GM12878 (cell line): ENCODE measurements around the gene MMD2. TPM values are rescaled to one million over a fixed set of nuclear protein-coding genes. Genes with fewer than 3 reads are reported as not detected.

Experiments used
- CHD2 ChIP-seq: IDR thresholded peaks from 2 replicates; pipeline ENCODE4 v1.6.1; 2011; ENCODE audit warnings: low read depth, low read length, improper control_type of control experiment, borderline replicate concordance
- EED ChIP-seq: sonication (generic); IDR thresholded peaks from 2 replicates; pipeline ENCODE4 v1.6.1; 2016; ENCODE audit warnings: antibody characterized with exemption, low read depth
- EP300 ChIP-seq, 2 experiments: fragments of 150-350 bp in 1 of 2; IDR thresholded peaks; 2 replicates each; pipeline ENCODE4 v1.6.1; 2011 to 2012; ENCODE audit warnings: low read depth in 2 of 2, low read length in 2 of 2, borderline replicate concordance in 1 of 2, improper control_type of control experiment in 1 of 2, inconsistent platforms in 1 of 2; ENCODE audit not compliant: control insufficient read depth in 1 of 2
- MXI1 ChIP-seq: fragments of 150-350 bp; IDR thresholded peaks from 2 replicates; pipeline ENCODE4 v1.6.1; 2011; ENCODE audit warnings: low read depth, mild to moderate bottlenecking, inconsistent platforms, low read length, improper control_type of control experiment
- MYC ChIP-seq: IDR thresholded peaks from 2 replicates; pipeline ENCODE4 v1.6.1; 2011; ENCODE audit warnings: mild to moderate bottlenecking, low read length, moderate library complexity, inconsistent platforms; ENCODE audit not compliant: insufficient read depth, insufficient replicate concordance, insufficient read length, severe bottlenecking
- NBN ChIP-seq: fragments of 450-650 bp; IDR thresholded peaks from 2 replicates; pipeline ENCODE4 v1.6.1; 2016
- NFYA ChIP-seq: IDR thresholded peaks from 2 replicates; pipeline ENCODE4 v1.6.1; 2011; ENCODE audit warnings: low read depth, mild to moderate bottlenecking, low read length, improper control_type of control experiment, borderline replicate concordance
- PAX5 ChIP-seq: IDR thresholded peaks from 2 replicates; pipeline ENCODE4 v1.6.1; 2011; ENCODE audit warnings: low read depth, low read length, borderline replicate concordance
- RAD51 ChIP-seq: fragments of 450-650 bp; IDR thresholded peaks from 2 replicates; pipeline ENCODE4 v1.6.1; 2016; ENCODE audit warnings: moderate library complexity, mild to moderate bottlenecking, inconsistent platforms
- RELB ChIP-seq: fragments of 450-650 bp; IDR thresholded peaks from 2 replicates; pipeline ENCODE4 v1.6.1; 2017; ENCODE audit warnings: low read depth, mild to moderate bottlenecking, moderate library complexity
- RUNX3 ChIP-seq: IDR thresholded peaks from 2 replicates; pipeline ENCODE4 v1.6.1; 2012; ENCODE audit warnings: low read length, inconsistent platforms
- SKIL ChIP-seq: fragments of 450-650 bp; IDR thresholded peaks from 2 replicates; pipeline ENCODE4 v1.6.1; 2017; ENCODE audit warnings: mild to moderate bottlenecking, low read depth, inconsistent platforms; ENCODE audit not compliant: poor library complexity, severe bottlenecking
- SMAD1 ChIP-seq: fragments of 450-650 bp; IDR thresholded peaks from 2 replicates; pipeline ENCODE4 v1.6.1; 2018; ENCODE audit warnings: mild to moderate bottlenecking, low read depth; ENCODE audit not compliant: partially characterized antibody
- YY1 ChIP-seq: IDR thresholded peaks from 2 replicates; pipeline ENCODE4 v1.6.1; 2011; ENCODE audit warnings: low read depth, mild to moderate bottlenecking, low read length
- ZNF24 ChIP-seq: fragments of 450-650 bp; IDR thresholded peaks from 2 replicates; pipeline ENCODE4 v1.6.1; 2017; ENCODE audit warnings: antibody characterized with exemption, mild to moderate bottlenecking
- ZSCAN29 ChIP-seq: fragments of 450-650 bp; IDR thresholded peaks from 2 replicates; pipeline ENCODE4 v1.6.1; 2017; ENCODE audit warnings: mild to moderate bottlenecking, moderate library complexity
- polyA plus RNA-seq, 11 experiments: library from polyadenylated mRNA; depleted of rRNA in 4 of 11; unstranded in 6 of 11; stranded (reverse) in 5 of 11; fragments of >200 nt; fragmentation: Nextera tagmentation in 4 of 11; fragmentation: Illumina TruSeq in 1 of 11; extraction: Ambion mirVana in 4 of 11; extraction: Trizol in 1 of 11; gene quantifications; 1 replicate in 1 of 11; 2 replicates in 10 of 11; pipeline versions ENCODE4 v1.2.1 to v1.2.3, GENCODE V29; 2011 to 2016; ENCODE audit warnings: inconsistent platforms in 2 of 11, missing spikeins in 2 of 11, low read depth in 1 of 11
- total RNA-seq, 4 experiments: library from RNA; depleted of rRNA in 3 of 4; stranded (reverse); fragments of >200 nt in 3 of 4; fragmentation: Illumina TruSeq in 1 of 4; extraction: Trizol in 1 of 4; gene quantifications; 2 replicates each; pipeline versions ENCODE4 v1.2.1 to v1.2.3, GENCODE V29; 2013 to 2021
- TF ChIP-seq, protein P1 (sequence below): fragments of 450-650 bp; formaldehyde crosslinking; IDR thresholded peaks from 2 replicates; pipeline ENCODE4 v1.4.0; 2022; ENCODE audit warnings: mild to moderate bottlenecking, moderate library complexity
- TF ChIP-seq, protein P2 (sequence below): IDR thresholded peaks from 2 replicates; pipeline ENCODE4 v1.6.1; 2011; ENCODE audit warnings: low read depth, mild to moderate bottlenecking, low read length, moderate library complexity, borderline replicate concordance; ENCODE audit errors: extremely low read depth

The MMD2 gene
- total and polyA plus RNA-seq, 10 of the 15 experiments (the other 5 are each of a cell fraction or from before 2014, with no cell fraction given) = not detected

GRCh38 chr7:4951903-4952636 is 6.9 kb downstream of the MMD2 start (continued):
- TF ChIP-seq, protein P1, sequence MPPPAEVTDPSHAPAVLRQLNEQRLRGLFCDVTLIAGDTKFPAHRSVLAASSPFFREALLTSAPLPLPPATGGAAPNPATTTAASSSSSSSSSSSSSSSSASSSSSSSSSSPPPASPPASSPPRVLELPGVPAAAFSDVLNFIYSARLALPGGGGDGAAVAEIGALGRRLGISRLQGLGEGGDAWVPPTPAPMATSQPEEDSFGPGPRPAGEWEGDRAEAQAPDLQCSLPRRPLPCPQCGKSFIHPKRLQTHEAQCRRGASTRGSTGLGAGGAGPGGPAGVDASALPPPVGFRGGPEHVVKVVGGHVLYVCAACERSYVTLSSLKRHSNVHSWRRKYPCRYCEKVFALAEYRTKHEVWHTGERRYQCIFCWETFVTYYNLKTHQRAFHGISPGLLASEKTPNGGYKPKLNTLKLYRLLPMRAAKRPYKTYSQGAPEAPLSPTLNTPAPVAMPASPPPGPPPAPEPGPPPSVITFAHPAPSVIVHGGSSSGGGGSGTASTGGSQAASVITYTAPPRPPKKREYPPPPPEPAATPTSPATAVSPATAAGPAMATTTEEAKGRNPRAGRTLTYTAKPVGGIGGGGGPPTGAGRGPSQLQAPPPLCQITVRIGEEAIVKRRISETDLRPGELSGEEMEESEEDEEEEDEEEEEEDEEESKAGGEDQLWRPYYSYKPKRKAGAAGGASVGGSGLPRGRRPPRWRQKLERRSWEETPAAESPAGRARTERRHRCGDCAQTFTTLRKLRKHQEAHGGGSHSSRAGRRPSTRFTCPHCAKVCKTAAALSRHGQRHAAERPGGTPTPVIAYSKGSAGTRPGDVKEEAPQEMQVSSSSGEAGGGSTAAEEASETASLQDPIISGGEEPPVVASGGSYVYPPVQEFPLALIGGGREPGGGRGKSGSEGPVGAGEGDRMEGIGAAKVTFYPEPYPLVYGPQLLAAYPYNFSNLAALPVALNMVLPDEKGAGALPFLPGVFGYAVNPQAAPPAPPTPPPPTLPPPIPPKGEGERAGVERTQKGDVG (CRISPR knock-in tag) = no peak
- TF ChIP-seq SKIL (no peak), ZNF24 (no peak), RUNX3 (no peak), YY1 (no peak), SMAD1 (no peak), CHD2 (no peak), MXI1 (no peak), RELB (peak; percentile 92), PAX5 (no peak), NFYA (no peak), EED (0 out of 2 replicates have a peak, but pooled peaks have one; percentile 15), MYC (no peak), RAD51 (no peak), ZSCAN29 (no peak), EP300 (IDR thresholded peaks at IDR 0.05; ENCODE audit: borderline replicate concordance in 1 of 2, control insufficient read depth in 1 of 2, low read depth in 2 of 2, low read length in 2 of 2) (peak in 1 of 2 experiments; percentile 59; a peak in 1 of 4 replicates), NBN (no peak)
- TF ChIP-seq, protein P2, sequence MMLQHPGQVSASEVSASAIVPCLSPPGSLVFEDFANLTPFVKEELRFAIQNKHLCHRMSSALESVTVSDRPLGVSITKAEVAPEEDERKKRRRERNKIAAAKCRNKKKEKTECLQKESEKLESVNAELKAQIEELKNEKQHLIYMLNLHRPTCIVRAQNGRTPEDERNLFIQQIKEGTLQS = no peak
